Sigmoid colon (tissue), 7 donors: ENCODE results near the gene MDGA2. TPM values are rescaled to one million over a fixed set of nuclear protein-coding genes. Genes with fewer than 3 reads are reported as not detected.

Experiments used
- DNase-seq: peaks from one replicate; pipeline ENCODE4 v3.0.0-alpha.2; 2019
- H3K27ac ChIP-seq, 4 donors: fragments of 200-600 bp; sonication (generic); one replicate each; pipeline ENCODE4 v1.5.1; 2016 to 2019; ENCODE audit warnings: mild to moderate bottlenecking in 1 of 4
- H3K27me3 ChIP-seq, 3 donors: fragments of 200-600 bp; sonication (generic); one replicate each; pipeline ENCODE4 v1.5.1; 2019; ENCODE audit warnings: mild to moderate bottlenecking in 1 of 3
- H3K36me3 ChIP-seq, 4 donors: fragments of 200-600 bp; sonication (generic); one replicate each; pipeline ENCODE4 v1.5.1; 2016 to 2019
- H3K4me1 ChIP-seq, 4 donors: fragments of 200-600 bp; sonication (generic); one replicate each; pipeline ENCODE4 v1.5.1; 2017 to 2019
- H3K4me3 ChIP-seq, 4 donors: fragments of 200-600 bp; sonication (generic); one replicate each; pipeline ENCODE4 v1.5.1; 2017 to 2019; ENCODE audit warnings: mild to moderate bottlenecking in 2 of 4, moderate library complexity in 1 of 4
- H3K9me3 ChIP-seq, 4 donors: fragments of 200-600 bp in 3 of 4; sonication (generic) in 3 of 4; one replicate each; pipeline versions ENCODE4 v1.5.1 to v1.6.1; 2013 to 2019
- EP300 ChIP-seq, 4 donors: sonication (generic); formaldehyde crosslinking; IDR thresholded peaks; one replicate each; pipeline ENCODE4 v1.6.1; 2017; ENCODE audit warnings: antibody characterized with exemption in 4 of 4
- POLR2A ChIP-seq, 2 donors: fragments of 450-650 bp; IDR thresholded peaks; one replicate each; pipeline ENCODE4 v1.6.1; 2016; ENCODE audit warnings: antibody characterized with exemption in 2 of 2, mild to moderate bottlenecking in 2 of 2, moderate library complexity in 2 of 2
- POLR2AphosphoS5 ChIP-seq, 4 donors: sonication (generic); formaldehyde crosslinking; IDR thresholded peaks; one replicate each; pipeline ENCODE4 v1.6.1; 2017; ENCODE audit warnings: antibody characterized with exemption in 4 of 4
- WGBS, 2 donors: extraction: QIAGEN DNeasy Blood & Tissue Kit; methylation state at CpG; one replicate each; pipeline ENCODE4 v1.1.7; 2013; 5-methylcytosine and 5-hydroxymethylcytosine counted together
- intact Hi-C: fragments of 100-400 bp; cut with DNase I; formaldehyde crosslinking; loops from one replicate; pipeline ENCODE4 v1.15.1; 2023
- polyA plus RNA-seq, 3 donors: library from polyadenylated mRNA; stranded (reverse); fragments of 200-250 nt; gene quantifications; one replicate each; pipeline ENCODE4 v1.2.3, GENCODE V29; 2013
- total RNA-seq, 4 donors: library from RNA; depleted of rRNA; stranded (reverse); fragments of >200 nt; gene quantifications; one replicate each; pipeline ENCODE4 v1.1.0, GENCODE V29; 2016
- TF ChIP-seq, protein P1 (sequence below), 4 experiments: fragments of 450-650 bp in 3 of 4; fragments of 200-600 bp in 1 of 4; IDR thresholded peaks; one replicate each; pipeline ENCODE4 v1.5.1; 2016 to 2019; ENCODE audit warnings: antibody characterized with exemption in 4 of 4, mild to moderate bottlenecking in 3 of 4, moderate library complexity in 2 of 4
- donor health status: healthy with polysubstance abuse.
- donor health status: Bipolar disorder and iron deficiency.
- donor health status: healthy.

MDGA2 gene
- total and polyA plus RNA-seq, 7 donors: under 0.01 to 1.2 (median 0.33) TPM; not detected in 2

DNA sequence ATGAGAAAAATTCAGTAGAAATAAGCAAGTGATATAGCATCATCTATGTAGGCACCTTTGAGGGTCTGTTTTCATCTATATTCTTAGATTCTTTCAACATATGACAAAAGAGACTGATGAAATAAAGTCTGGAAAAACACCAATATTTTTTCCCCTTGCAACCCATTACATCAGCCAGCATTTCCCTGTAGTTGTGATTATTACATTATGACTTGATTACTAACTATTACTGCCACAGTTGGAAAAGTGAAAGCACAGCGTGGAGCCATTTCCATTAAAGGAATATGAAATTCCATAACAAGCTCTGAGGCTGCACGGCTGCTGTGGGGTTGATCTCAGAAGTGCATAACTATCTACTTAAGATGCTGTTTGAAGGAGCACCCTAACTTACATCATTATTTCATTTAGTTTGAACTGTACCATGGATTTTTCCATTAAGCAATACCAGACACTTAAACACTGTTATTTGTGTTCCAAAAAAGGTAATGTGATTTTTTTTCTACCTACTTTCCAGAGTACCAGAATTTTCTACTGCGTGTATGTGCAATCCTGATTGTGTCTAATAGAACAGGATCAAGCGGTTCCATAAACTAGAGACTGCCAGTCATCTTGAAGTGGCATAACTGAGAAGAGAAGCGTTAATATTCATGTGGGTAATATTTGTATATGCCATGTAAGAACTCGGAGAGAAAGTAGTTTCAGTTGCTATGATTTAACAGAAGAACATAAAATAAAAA, 405.5 kb downstream of the MDGA2 start:
- TF ChIP-seq POLR2AphosphoS5 (IDR thresholded peaks at IDR 0.05): no peak
- TF ChIP-seq, protein P1, sequence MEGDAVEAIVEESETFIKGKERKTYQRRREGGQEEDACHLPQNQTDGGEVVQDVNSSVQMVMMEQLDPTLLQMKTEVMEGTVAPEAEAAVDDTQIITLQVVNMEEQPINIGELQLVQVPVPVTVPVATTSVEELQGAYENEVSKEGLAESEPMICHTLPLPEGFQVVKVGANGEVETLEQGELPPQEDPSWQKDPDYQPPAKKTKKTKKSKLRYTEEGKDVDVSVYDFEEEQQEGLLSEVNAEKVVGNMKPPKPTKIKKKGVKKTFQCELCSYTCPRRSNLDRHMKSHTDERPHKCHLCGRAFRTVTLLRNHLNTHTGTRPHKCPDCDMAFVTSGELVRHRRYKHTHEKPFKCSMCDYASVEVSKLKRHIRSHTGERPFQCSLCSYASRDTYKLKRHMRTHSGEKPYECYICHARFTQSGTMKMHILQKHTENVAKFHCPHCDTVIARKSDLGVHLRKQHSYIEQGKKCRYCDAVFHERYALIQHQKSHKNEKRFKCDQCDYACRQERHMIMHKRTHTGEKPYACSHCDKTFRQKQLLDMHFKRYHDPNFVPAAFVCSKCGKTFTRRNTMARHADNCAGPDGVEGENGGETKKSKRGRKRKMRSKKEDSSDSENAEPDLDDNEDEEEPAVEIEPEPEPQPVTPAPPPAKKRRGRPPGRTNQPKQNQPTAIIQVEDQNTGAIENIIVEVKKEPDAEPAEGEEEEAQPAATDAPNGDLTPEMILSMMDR (IDR thresholded peaks at IDR 0.05): no peak
- TF ChIP-seq EP300 (IDR thresholded peaks at IDR 0.05): no peak
- no peak for TF ChIP-seq POLR2A (IDR thresholded peaks at IDR 0.05)
- Histone ChIP-seq H3K27ac (peak overlapping the region in 2 of 4 donors; percentile 1 to 45), H3K27me3 (no peaks in the 10 kb centered on the region), H3K4me3 (peak overlapping the region in 3 of 4 donors; percentile 9 to 31 (median 23)), H3K9me3 (no peaks in the 10 kb centered on the region), H3K4me1 (no peaks in the 10 kb centered on the region), H3K36me3 (no peaks in the 10 kb centered on the region)
- no peak for DNase-seq
- intact Hi-C loops: no loop called here
- WGBS, 2 donors: 80 to 84% methylated on average over 6 of the region's 6 CpGs

DNA sequence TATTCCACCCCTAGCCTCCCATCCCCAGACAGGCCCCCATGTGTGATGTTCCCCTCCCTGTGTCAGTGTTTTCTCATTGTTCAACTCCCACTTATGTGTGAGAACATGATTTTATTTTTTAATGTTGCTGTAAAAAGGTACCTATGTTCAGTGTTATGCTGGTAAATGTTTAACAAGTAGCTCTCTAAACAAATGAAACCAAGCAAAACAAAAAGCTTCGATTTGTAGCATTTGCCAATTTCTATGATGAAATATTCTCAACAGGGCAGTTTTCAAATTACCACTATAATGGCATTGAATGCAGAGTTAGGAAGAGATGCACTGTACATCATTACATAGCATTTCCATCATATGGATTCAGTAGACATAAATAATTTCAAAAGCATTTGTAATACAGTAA, 410.6 kb downstream of the MDGA2 start:
- Histone ChIP-seq H3K4me1 (no peaks in the 10 kb centered on the region), H3K27ac (no peak overlapping the region), H3K36me3 (no peaks in the 10 kb centered on the region), H3K9me3 (no peaks in the 10 kb centered on the region), H3K27me3 (no peaks in the 10 kb centered on the region), H3K4me3 (no peak overlapping the region)
- TF ChIP-seq, protein P1 (IDR thresholded peaks at IDR 0.05): no peak
- no peak for TF ChIP-seq POLR2A (IDR thresholded peaks at IDR 0.05)
- TF ChIP-seq POLR2AphosphoS5 (IDR thresholded peaks at IDR 0.05): no peak
- TF ChIP-seq EP300 (IDR thresholded peaks at IDR 0.05): no peak
- DNase-seq: no peak
- 37 to 64% methylated on average over 1 of the region's 1 CpG for WGBS, 2 donors
- intact Hi-C loops: no loop called here

DNA sequence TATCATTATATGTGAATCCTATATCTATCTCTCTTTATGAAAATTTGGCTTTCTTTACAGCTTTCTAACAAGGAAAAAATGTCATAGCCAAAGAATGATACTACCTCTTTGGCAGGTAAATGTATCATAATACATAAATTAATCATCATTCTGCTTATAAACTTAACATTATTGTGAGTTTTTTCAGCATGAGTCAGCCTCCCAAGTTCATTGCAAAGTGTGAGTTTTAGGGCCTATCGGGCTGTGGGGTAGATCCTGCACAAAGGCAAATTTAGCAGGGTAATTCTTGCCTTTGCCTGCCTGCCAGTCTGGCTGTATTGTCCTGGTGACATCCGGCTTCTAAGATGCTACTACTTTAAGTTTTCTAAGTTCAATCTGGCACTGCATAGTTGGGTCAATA, 412.6 kb downstream of the MDGA2 start:
- Histone ChIP-seq H3K36me3 (no peaks in the 10 kb centered on the region), H3K9me3 (no peaks in the 10 kb centered on the region), H3K4me3 (no peak overlapping the region), H3K4me1 (no peaks in the 10 kb centered on the region), H3K27me3 (no peaks in the 10 kb centered on the region), H3K27ac (no peak overlapping the region)
- TF ChIP-seq POLR2A (IDR thresholded peaks at IDR 0.05) (no peak), EP300 (IDR thresholded peaks at IDR 0.05) (no peak), POLR2AphosphoS5 (IDR thresholded peaks at IDR 0.05) (no peak)
- TF ChIP-seq, protein P1 (IDR thresholded peaks at IDR 0.05): no peak
- no peak for DNase-seq
- WGBS, 2 donors: 84 to 92% methylated on average over 2 of the region's 2 CpGs
- intact Hi-C loops: no loop called here

DNA sequence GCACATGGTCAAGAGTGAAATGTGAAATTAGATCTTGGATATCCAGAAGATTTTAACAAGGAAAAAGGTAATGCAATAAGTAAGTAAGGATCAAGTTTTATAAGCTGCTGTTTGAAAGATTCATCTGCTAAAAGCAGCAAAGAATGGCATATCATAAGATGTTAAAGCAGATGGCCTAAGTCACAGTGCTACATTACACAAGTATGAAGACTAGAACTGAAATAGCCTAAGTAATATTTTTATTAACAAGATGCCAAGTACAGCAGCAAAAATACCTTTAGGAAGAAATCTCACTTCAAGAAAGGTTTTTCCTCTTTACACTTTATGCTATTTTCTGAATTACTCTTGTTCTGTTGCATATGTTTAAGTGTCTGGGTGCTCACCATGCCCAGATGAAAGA, 414.1 kb downstream of the MDGA2 start:
- H3K4me1 ChIP-seq: no peaks in the 10 kb centered on the region
- DNase-seq: no peak
- no peak overlapping the region for H3K27ac ChIP-seq
- H3K27me3 ChIP-seq: no peaks in the 10 kb centered on the region
- H3K9me3 ChIP-seq: no peaks in the 10 kb centered on the region
- intact Hi-C loops: no loop called here
- no peaks in the 10 kb centered on the region for H3K36me3 ChIP-seq
- no peak for TF ChIP-seq POLR2A (IDR thresholded peaks at IDR 0.05)
- TF ChIP-seq EP300 (IDR thresholded peaks at IDR 0.05): no peak
- TF ChIP-seq, protein P1 (IDR thresholded peaks at IDR 0.05): no peak
- TF ChIP-seq POLR2AphosphoS5 (IDR thresholded peaks at IDR 0.05): no peak
- no peak overlapping the region for H3K4me3 ChIP-seq

DNA sequence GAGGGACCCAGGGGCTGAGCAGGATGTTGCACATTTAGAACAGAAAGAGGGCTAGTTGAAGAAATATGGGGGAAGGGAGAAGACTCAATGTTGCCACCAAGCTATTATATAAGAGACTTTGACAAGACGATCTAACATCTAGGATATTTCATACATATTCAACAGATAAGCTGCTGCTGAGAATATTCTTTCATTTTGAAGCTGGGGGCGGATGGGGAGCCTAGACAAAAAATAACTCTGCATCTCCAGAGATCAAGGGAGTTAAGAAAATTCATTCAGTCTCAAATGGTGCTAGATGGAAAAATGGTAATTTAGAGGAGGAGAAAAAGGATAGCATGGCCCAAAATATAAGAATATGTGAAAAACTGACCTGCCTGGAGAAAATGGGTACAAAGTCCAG, 415.6 kb downstream of the MDGA2 start:
- Histone ChIP-seq H3K9me3 (no peaks in the 10 kb centered on the region), H3K27me3 (no peaks in the 10 kb centered on the region), H3K36me3 (no peaks in the 10 kb centered on the region), H3K27ac (no peak overlapping the region), H3K4me1 (no peaks in the 10 kb centered on the region), H3K4me3 (no peak overlapping the region)
- intact Hi-C loops: no loop called here
- WGBS, 2 donors: 68 to 84% methylated on average over 2 of the region's 2 CpGs
- no peak for TF ChIP-seq POLR2AphosphoS5 (IDR thresholded peaks at IDR 0.05)
- TF ChIP-seq POLR2A (IDR thresholded peaks at IDR 0.05): no peak
- no peak for TF ChIP-seq EP300 (IDR thresholded peaks at IDR 0.05)
- DNase-seq: no peak
